HG03095 (cell line): Measurements from ENCODE around the gene UNC119.
A peak's percentile ranks its signal among the peaks of the same experiment; 100 is the strongest.
"Not testable (repeated sequence)": the region's sequence is repeated elsewhere in the genome, so short reads cannot be mapped to it uniquely, and the experiment has no call there.

ENCODE experiments used
- ATAC-seq: cut with Tn5 transposase; IDR thresholded peaks from one replicate; pipeline ENCODE4 v1.9.1; 2021; ENCODE audit warnings: moderate library complexity; ENCODE audit not compliant: unreplicated experiment

Gene UNC119

DNA sequence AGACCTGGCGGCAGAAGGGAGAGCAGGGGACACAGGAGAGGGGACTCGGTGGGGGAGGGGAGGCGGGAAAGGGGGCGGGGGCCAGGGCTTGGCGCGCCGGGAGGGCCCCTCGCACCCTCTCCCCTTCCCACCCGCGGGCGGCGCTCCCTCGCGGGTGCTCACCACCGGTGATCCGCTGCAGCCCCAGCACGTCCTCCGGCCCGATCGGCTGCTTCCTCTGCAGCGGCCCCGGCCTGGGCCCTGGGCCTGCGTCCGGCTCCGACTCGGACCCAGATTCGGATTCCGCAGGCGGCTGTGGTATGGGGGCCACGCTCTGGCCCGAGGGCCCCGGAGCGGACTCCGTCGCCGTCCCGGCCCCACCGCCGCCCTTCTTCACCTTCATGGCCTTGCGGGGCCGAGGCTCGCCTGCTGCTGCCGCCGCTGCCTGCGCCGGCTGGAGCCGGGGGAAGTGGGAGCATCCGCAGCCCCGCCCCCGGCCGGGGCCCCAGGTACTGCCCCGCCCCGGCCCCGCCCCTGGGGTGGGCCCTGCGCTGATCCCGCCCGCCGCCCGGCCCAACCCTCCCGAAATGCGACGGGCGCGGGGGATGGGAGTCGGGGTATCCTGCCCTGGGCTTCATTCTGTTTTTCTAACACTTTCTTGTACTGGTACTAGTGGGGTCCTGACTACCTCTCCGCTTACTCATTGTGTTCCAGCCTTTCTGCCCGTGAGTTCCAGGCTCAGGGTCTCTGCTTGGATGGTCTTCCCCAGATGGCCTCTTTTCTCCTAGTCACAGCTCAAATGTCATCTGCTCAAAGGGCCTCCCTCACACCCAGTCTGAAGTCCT lies at the start of gene UNC119:
TSS of gene UNC119 (minus strand) at position 449 of the 824 bp plus-strand sequence. CDS start at position 382, 67 bp downstream.
- ATAC-seq = peak; percentile 50

DNA sequence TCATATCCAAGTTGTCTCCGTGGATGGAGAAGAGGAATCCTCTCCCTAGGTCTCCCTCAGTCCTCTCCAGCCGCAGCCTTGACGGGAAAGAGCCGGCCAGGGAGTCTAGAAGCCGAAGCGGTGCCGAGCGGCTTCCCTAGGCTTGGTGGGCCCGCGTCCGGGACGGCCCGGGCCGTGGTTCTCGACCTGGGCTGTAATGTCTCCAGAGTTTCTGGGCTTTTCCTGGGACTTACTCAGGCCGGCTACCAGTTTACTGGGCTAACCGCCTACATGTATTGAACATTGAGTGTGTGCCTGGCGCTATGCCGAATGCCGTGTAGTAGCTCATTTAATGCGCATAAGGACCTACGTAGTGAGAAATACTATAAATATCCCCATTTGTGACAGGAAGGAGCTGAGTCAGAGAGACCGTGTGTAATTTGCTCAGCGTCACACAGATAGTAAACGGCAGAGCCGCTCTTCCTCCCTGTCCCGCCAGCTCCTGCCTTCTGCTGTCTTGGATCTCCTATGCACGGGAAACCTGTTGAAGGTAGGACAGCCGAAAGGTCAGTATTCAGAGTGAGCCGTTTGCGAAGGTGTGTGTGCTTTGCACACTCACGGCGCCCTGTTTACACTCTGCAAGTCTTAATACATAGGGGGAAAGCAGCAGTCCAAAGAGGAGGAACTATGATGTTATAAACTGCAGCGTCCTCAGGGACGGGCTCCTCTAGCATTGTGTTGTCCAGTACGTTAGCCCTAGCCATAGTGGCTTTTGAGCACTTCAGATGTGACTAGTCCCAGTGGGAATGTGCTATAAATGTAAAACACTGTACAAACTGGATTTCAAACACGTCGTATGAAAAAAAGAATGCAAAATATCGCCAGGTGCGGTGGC lies 47.1 kb upstream of the UNC119 start:
- peak; percentile 37 for ATAC-seq

DNA sequence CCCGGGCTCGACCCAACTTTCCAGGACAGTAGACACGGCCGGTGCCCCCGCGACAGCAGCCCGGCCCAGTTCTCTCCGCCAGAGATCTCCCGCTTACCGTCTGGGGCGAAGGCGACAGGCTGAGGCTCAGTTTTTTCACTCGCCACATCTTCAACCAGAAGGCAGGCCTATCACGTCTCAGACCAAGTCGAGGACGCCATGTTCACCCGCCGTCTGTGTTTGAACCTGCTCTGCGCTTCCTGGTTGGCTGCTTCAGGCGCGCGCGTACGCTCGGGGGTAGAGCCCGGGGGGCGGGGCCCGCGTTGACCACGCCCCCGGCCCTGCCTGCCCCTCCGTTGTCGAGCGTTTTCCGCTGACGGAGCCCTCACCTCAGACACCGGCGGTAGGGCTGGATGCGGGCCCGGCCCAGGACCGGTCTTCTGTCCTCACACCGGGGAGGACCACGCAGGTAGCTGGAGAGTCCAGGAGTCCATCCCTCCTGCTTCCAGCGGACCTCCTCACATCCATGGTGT lies 46.4 kb upstream of the UNC119 start, which contains the start of gene SPAG5:
TSS of gene SPAG5 (minus strand) at position 227 of the 512 bp plus-strand sequence. CDS start at position 148, 79 bp downstream.
- peak; percentile 78 for ATAC-seq

GRCh38 chr17:28598389-28598788 lies 46.0 kb upstream of the UNC119 start:
- ATAC-seq = no peak

GRCh38 chr17:28597606-28598383 lies 45.4 kb upstream of the UNC119 start:
- ATAC-seq = no peak

DNA sequence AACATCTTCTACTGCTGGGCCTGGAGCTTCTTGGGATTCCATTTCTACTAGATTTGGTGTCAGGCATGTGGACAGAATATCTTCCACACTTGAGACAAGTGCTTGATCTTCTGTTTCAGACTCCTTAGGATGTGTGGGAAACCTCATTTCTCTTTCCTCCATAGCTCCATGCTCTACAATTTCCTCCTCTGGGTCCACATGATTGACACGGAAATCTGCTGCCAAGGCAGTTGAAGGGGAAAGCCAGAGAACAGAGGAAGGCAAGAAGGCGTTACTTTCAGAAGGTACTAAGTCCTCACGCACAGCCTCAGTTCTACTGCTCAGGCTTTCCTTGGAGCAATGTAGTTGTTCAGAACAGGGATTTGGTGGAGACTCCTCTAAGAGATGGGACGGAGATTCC lies 39.8 kb upstream of the UNC119 start:
- ATAC-seq = no peak

GRCh38 chr17:28585851-28586250 lies 33.4 kb upstream of the UNC119 start:
- no peak for ATAC-seq

DNA sequence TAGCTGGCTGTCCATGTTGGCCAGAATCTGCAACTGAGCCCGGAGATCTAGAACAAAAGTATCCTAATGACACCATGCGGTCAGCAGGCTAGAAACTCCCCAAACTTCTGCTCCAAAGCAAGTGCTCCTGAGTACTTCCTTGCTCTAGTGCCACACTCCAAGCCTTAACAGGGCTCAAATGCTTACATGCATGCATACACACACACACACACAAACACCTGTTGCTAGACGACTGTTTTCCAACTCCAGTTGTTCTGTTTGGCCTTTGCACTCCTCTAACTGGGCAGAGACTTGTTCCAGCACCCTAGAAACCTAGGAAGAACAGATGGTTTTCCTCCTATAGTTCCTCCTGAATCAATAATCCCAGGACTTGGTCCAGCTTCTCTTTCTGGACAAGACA lies 32.0 kb upstream of the UNC119 start:
- no peak for ATAC-seq

GRCh38 chr17:28582513-28582912 lies 30.1 kb upstream of the UNC119 start:
- ATAC-seq = no peak

DNA sequence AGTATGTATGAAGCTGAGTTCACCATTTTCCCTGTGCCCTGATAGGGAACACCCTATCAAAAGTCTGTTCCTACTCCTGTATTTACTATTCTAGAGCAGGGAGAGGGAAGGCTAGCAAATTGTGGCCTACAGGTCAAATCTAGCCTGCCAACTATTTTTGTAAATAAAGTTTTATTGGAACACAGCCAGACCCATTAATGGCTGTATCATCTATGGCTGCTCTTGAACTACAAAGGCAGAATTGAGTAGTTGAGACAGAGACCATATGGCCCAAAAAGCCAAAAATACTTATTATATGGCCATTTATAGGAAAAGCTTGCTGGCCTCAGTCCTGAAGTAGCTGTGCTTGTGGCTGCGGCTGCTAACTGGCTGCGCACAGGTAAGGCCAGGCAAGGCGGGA lies 28.5 kb upstream of the UNC119 start:
- no peak for ATAC-seq

DNA sequence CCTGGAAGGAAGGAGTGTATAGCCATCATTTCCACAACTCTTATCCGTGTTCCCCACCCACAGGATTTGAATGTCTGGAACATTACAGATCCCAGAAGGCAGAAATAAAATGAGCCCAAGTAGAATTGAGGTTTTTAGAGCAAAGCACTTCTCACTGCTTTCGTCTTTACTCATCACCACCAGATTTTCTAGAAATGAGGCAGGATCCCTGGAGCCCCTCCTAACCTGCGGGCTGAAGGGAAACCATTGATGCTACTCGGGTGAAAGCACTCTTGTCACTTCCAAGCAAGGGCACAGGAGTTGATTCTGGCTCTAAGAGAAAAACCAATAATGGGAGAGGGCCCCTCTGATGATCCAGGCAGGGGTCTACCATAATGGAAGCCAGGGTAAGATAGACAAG lies 27.1 kb upstream of the UNC119 start:
- ATAC-seq = no peak

GRCh38 chr17:28578246-28579195 lies 26.1 kb upstream of the UNC119 start:
- no peak for ATAC-seq

GRCh38 chr17:28577466-28577824 lies 25.0 kb upstream of the UNC119 start:
- no peak for ATAC-seq

DNA sequence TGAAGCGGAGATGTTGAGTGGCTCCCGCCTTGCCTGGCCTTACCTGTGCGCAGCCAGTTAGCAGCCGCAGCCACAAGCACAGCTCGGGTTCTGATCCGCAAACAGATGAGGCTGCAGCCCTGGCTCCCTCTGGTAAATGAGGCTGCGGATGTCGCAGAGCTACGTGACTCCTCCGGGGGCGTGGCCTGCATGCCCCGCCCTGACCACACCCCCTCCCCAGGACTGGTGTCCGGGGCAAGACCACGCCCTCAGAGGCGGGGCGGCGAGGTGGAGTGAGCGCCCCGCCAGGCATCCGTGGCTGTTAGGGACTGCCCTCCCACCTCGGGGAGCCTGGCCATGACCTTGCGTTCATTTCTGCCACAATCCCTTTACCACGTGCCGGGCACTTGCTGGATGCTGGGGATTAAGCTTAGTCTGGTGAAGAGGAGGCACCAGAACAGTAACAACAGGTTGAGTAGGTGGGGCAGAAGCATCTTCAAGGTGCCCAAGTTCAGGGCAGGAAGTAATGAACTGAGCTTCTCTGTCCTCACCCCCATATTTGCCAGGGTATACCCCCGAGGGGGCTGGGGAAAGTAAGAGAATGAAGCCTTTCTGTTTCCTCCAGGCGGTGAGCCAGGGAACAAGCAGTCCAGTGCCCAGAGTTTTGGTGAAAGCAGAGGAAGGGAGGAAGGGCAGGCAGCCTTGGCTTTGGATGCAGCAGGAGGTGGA lies 24.5 kb upstream of the UNC119 start, which contains the start of gene ALDOC:
TSS of gene ALDOC (minus strand) at position 138 of the 708 bp plus-strand sequence. CDS start 1,363 bp downstream, outside the sequence.
- peak; percentile 74 for ATAC-seq

DNA sequence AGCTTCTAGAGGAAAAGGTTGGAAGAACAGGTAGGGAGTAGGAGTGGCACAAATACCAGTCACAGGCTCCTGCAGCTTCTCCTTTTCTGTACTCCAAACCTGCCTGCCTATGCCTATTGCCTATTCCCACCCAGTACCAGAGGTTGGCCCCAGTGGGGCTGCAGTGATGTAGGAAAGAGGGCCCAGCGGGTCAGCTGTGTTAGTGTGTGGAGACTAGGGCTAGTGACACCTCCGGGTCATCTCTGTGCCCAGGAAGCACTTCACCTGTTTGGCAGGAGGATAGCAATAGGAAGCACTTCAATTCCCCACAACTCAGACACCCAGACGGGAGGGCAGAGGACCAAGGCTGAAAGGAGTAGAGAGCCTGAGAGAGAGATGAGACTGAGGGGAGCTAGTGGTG lies 23.6 kb upstream of the UNC119 start:
- not testable (repeated sequence) for ATAC-seq

DNA sequence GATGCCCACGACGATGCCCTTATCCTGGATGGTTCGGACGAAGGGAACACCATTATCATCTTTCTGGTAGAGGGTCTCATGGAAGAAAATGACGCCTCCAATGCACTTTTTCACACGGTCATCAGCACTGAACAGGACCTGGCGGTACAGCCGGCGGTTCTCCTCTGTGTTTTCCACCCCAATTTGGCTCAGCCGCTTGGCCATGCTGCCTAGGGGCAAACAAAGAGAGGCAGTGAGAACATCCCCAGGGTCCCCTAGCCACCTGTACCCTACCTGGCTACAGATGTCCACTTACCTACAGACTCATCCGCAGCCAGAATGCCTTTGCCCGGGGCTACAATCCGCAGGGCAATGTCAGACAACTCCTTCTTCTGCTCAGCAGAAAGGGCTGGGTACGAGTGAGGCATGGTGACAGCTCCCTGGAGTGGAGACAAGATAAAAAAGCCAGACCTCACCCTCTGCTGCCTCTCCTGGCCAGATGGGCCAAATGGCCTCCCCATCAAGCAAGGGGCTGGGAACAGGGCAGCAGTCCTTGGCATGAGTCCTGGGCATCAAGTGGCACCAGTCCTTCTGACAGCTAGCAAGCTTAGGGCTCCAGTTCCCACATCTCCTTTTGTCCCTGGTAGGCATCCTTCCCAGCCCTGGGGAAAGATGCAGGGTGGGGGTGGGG lies 22.8 kb upstream of the UNC119 start:
- no peak for ATAC-seq

DNA sequence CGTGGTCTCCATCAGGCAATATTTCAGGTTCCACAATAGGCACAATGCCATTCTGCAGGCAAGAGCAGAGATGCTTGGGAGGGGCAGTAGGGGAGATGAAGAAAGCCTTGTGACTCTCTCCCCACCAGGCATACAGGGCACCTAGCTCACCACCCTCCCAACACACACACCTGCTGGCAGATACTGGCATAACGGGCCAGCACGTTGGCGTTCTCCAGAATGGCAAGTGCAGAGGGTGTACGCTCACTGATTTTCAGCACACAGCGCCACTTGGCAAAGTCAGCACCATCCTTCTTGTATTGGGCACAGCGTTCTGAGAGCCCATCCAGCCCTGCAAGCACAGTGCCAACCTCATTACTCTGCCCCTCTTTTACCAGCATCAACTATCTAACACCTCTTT lies 22.1 kb upstream of the UNC119 start:
- ATAC-seq = no peak

DNA sequence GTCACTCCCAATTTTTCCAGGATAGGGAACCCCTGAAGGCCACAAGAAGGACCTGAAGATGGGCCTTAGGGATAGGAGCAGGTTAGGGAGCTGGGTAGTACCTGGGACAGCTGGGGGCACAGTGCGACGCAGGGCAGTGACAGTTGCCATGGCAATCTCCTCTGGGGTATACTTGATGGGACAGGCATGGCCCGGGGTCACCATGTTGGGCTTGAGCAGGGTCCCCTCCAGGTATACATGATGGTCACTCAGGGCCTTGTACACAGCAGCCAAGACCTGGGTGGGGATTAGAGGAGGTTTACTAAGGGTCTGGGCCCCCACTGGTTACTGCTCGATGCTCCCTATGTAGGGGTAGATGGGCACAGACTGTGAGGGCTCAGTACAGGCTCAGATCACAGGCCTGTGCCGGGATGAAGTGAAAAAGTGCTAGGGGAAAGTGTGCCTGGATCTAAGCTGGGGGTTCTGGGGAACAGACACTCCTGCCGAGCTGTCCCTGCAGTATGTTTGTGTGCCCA lies 21.6 kb upstream of the UNC119 start:
- ATAC-seq = no peak
